ENCODE results near the gene TSEN2.

TSEN2 gene

DNA sequence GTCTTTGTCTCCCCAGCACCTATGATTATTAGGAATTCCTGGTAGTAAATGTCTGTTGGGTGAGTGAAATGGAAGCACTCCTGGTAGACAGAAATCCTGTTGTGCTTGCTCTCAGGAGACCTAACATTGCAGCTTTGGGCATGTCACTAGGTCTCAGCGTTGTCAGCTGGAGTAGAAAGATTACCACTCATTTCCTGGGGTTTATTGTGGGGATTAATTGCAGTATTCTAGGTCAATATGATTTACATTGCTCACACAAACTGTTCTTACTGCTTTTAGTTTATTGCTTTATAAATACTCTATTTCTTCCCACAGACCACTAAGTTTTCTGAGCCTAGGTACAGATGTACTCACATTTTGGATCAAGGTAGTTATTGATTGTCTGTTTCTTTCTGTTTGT lies 5.1 kb downstream of the TSEN2 start:
- TF ChIP-seq CTCF (conservative IDR thresholded peaks at IDR 0.05; ENCODE audit: low read length): no peak
- peak; percentile 14 for DNase-seq (ENCODE audit: low read depth)
- H3K4me3 ChIP-seq (ENCODE audit: low read length): no peak overlapping the region

DNA sequence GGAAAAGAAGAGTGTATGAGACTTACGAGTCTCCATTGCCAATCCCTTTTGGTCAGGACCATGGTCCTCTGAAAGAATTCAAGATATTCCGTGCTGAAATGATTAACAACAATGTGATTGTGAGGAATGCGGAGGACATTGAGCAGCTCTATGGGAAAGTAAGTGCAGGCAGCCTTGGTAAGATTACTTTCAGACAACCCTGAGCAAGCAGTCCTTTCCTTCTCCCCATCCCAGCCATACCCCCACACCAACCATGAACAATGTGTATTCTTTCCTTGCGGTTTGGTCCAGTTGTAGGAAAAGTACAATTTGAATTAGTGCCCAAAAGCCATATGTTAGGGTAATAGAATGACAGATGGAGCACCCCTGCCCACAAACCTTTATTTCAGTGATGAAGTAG lies 5.6 kb downstream of the TSEN2 start:
- DNase-seq (ENCODE audit: low read depth): peak; percentile 85
- TF ChIP-seq CTCF (conservative IDR thresholded peaks at IDR 0.05; ENCODE audit: low read length): no peak
- H3K4me3 ChIP-seq (ENCODE audit: low read length): no peak overlapping the region

DNA sequence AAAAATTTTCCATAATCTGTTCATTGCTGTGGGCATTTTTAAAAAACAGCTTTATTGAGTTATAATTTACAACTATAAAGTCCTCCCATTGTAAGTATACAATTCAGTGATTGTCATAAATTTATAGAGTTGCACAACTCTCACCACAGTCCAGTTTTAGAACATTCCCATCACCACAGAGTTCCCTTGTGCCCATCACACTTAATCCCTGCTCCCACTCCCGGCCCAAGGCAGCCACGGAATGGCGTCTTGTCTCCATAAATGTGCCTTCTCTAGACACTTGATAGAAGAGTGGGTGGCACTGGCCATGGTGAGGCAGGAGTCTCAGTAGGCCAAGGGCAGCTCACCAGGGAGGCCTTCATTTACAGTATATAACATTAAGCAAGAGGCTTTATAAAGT lies 6.3 kb downstream of the TSEN2 start:
- no peak overlapping the region for H3K4me3 ChIP-seq (ENCODE audit: low read length)
- TF ChIP-seq CTCF (conservative IDR thresholded peaks at IDR 0.05; ENCODE audit: low read length): no peak
- DNase-seq (ENCODE audit: low read depth): peak; percentile 58

GRCh38 chr3:12495749-12496452 lies 11.6 kb downstream of the TSEN2 start:
- no peak overlapping the region for H3K4me3 ChIP-seq (ENCODE audit: low read length)
- no peak for TF ChIP-seq CTCF (conservative IDR thresholded peaks at IDR 0.05; ENCODE audit: low read length)
- no peak for DNase-seq (ENCODE audit: low read depth)

GRCh38 chr3:12496453-12496761 lies 12.1 kb downstream of the TSEN2 start:
- DNase-seq (ENCODE audit: low read depth): no peak
- H3K4me3 ChIP-seq (ENCODE audit: low read length): no peak overlapping the region
- no peak for TF ChIP-seq CTCF (conservative IDR thresholded peaks at IDR 0.05; ENCODE audit: low read length)

DNA sequence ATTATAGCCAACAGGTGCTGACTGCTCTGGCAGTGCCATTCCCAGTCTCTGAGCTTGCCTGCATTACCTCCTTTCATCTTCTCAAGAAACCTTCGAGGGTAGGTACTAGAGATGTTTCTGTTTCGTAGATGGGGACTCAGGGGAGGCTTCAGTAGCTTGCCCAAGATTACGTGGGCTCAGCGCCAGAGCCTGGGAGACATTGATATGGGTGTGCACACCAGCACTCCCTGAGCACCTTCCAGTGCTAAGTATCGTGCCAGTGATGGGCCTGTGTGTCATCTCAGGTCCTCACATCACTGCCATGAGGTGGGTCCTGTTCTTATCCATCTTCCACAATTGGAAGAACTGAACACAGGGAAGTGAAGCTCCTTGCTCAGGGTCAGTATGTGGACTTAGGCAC lies 15.2 kb downstream of the TSEN2 start:
- no peak for TF ChIP-seq CTCF (conservative IDR thresholded peaks at IDR 0.05; ENCODE audit: low read length)
- DNase-seq (ENCODE audit: low read depth): no peak
- no peak overlapping the region for H3K4me3 ChIP-seq (ENCODE audit: low read length)

DNA sequence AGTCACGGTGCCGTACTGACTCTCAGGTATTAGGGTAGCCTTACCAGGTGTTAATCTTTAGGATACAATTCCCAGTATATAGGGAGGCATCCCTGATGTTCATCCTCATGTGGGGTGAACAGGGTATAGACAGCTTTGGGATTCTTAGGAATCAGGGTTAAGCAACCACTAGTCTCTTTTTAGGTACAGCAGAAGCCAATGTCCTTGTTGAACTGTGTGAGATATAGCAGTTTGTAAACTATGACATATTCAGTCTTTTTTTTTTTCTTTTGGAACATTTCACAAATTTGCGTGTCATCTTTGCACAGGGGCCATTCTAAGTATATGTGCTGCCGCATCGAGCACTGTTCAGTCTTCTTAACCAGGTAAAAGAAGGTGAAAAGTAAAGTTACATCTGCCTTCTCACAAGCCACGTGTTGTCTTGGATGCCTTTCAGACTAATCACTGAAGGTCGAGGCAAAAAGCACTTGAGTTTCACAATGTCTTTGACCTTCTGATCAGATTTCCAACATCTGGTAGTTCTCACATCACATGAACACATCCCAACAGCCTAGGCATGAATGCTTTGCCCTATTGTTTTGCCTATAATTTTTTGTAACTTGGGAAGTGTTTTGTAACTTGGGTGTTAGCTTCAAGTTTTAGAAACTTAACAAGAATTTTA lies 17.2 kb downstream of the TSEN2 start:
- peak; percentile 89 for DNase-seq (ENCODE audit: low read depth)
- TF ChIP-seq CTCF (conservative IDR thresholded peaks at IDR 0.05; ENCODE audit: low read length): no peak
- no peak overlapping the region for H3K4me3 ChIP-seq (ENCODE audit: low read length)
